HEK293T (cell line): Measurements from ENCODE around the gene PLCXD3.

Source experiments
- CTBP1 ChIP-seq: fragments of 450-650 bp; IDR thresholded peaks from 2 replicates; pipeline ENCODE4 v1.6.1; 2016; ENCODE audit warnings: borderline replicate concordance
- FOXM1 ChIP-seq: fragments of 450-650 bp; IDR thresholded peaks from 2 replicates; pipeline ENCODE4 v1.6.1; 2017; ENCODE audit warnings: mild to moderate bottlenecking, borderline replicate concordance
- L3MBTL2 ChIP-seq: fragments of 450-650 bp; conservative IDR thresholded peaks from 2 replicates; pipeline ENCODE4 v1.6.1; 2016; ENCODE audit warnings: mild to moderate bottlenecking
- LEF1 ChIP-seq: fragments of 450-650 bp; IDR thresholded peaks from 2 replicates; pipeline ENCODE4 v1.6.1; 2017; ENCODE audit warnings: mild to moderate bottlenecking, borderline replicate concordance
- NFRKB ChIP-seq: fragments of 450-650 bp; IDR thresholded peaks from 2 replicates; pipeline ENCODE4 v1.6.1; 2016; ENCODE audit warnings: mild to moderate bottlenecking, moderate library complexity
- PKNOX1 ChIP-seq: fragments of 450-650 bp; IDR thresholded peaks from 2 replicates; pipeline ENCODE4 v1.6.1; 2016

- TF ChIP-seq PKNOX1 (no peak), L3MBTL2 (no peak), NFRKB (no peak), FOXM1 (no peak), LEF1 (no peak), CTBP1 (no peak)
Measured at GRCh38 chr5:41511241-41511640, 840 bp upstream of the PLCXD3 start.
